Putamen (tissue), 1 donor: ENCODE results near the gene CD300C.
"Not testable (repeated sequence)": the region's sequence is repeated elsewhere in the genome, so short reads cannot be mapped to it uniquely, and the experiment has no call there.

ENCODE experiments used
- DNase-seq: peaks from one replicate; pipeline ENCODE4 v3.0.0-alpha.2; 2016; ENCODE audit warnings: low spot score

CD300C gene

DNA sequence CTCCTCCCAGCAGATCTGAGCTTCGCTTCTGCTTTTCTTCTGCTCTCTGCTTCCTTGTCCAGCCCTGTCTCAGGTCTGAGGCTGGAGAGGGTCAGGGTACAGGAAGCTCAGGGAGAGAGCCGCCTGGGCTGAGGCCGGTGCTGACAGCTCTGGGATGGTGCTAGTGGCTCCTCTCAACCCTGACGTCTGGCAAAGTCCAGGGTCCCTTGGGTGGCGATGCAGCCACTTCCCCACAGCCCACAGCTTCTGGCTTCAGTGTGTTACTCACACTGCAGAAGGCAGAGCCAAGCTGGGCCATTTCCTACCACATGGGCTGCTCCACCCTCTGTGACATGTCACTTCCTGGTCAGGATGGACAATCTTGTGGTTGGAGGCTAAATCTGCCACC is at the start of gene CD300C:
TSS of gene CD300C (minus strand) at position 273 of the 388 bp plus-strand sequence. CDS start 333 bp downstream, outside the sequence.
- no peak for DNase-seq

DNA sequence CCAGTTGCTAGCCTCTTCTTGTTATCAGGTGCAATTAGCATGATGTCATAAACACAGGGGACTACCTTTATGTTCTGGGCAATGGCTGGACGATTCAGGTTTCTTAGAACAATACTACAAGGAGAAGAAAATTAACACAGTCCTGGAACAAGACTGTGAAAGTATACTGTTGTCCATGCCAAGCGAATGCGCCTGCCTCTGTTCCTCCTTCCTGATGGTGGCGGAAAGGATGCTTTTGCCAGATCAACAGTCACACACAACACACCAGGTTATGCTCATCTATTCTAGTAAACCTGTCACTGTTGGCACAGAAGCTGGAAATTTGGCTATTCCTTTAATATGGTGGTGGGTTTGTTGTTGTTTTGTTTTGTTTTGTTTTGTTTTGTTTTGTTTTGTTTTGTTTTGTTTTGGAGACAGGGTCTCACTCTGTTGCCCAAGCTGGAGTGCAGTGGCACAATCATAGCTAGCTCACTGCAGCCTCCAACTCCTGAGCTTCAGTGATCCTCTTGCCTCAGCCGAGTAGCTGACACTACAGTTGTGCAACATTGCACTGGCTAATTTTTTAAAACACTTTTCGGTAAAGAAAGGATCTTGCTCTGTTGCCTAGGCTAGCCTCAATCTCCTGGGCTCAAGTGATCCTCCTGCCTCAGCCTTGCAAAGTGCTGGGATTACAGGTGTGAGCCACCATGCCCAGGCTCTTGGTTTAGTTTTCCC is 49.3 kb upstream of the CD300C start:
- no peak for DNase-seq

DNA sequence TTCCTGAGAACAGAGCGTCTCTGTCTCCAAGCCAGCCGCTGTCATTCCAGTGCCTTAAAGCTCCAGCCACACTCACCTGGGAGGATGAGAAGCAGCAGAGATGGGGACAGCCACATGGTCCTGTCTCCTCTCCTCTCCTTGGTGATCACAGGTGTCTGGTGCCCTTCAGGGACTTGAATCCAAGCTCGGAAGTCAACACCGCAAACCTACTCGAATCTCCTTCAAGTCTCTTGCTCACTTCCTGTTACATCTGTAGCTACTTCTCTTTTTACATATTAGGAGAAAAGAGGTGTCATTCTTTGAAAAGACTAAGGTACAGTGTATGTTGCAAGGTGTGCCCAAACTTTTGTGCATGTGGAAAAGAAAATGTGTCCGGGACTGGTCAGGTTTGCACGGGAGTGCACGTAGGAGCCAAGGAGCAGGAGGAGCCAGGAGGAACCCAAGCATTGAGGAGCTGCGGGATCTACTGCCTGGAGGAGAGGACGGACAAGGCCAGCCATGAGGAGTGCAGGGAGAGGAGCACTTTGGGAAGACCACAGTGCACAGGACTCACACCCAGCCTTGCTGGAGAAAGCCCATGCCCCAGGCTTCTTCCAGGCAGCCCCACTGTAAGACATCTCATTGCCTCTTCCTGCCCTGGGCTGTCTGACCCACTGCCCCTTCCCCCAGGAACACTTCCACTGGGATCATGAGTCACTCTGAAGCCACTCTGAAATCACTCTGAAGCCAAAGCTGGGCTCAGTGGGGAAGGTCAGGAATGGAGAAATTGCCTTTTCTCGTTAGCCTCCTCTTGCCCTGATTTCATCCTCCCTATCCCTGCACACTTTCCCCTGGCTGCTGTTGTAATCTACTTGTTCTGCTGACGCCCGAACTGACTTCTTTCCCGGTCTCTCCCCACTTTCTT is 46.4 kb upstream of the CD300C start, which contains the start of gene CD300LD:
TSS of gene CD300LD (minus strand) at position 197 of the 904 bp plus-strand sequence. CDS start at position 116, 81 bp downstream.
- DNase-seq, result no peak

DNA sequence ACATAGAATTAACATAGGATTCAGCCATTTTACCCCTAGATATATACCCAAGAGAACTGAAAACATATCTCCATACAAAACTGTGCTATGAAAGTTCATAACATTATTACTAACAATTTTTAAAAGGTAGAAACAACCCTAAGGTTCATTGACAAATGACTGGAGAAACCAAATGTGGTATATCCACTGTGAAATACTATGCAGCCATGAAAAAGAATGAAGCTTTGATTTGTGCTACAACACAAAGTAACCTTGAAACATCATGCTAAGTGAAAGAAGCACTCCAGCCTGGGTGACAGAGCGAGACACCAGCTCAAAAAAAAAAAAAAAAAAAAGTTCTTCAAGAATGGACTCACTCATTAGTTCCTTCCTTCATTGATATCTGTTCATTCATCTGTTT is 45.6 kb upstream of the CD300C start:
- DNase-seq, result no peak

DNA sequence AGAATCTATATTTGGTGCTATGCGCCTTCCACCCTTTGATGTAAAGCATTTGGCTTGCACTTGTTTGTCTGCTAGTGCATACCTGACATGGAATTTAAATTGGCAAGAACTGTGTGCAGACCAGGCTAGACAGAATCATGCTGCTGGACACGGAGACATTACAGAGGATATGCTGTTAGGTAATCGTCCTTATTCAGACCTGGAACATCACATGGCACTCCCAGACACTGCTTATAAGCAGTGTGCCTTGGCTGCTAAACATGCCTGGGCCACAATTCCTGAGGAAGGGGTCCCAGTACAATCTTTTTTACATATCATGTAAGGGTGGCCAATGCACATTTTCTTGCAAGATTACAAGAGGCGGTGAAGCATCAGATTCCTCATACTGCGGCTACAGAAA is 39.8 kb upstream of the CD300C start:
- DNase-seq, result no peak

DNA sequence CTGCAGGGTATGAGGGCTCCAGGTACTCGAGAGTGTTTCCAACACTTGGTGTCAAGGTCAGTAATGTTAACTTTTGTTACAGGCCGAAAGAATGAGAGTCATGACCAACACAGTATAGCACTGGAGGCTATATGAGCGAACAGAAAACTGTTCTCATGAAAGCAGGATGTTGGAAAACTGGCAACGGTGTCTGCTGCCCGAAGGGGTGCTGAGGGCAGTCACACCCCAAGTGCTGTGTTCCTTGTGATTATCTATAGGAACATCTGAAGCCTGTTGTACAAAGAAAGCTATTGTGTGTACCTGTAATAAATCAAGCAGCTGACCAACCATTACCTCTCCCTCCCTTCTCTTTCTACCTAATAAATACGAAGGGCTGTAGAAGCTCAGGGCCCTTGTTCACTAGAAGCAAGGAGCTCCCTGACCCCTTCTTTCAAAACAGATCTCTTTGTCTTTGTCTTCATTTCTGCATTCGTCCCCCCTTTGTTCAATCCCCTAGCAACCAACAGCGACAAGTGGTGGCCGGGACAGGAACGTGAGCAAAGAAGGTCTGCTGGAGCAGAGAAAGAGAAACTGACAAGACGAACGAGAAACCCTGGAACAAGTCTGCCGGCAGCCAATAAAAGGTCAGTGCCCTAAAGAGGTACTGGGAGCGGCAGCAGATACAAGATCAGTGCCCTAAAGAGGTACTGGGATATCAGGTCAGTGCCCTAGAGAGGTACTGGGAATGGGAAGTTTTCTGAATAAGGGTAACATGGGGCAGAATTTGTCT is 38.6 kb upstream of the CD300C start:
- no peak for DNase-seq

DNA sequence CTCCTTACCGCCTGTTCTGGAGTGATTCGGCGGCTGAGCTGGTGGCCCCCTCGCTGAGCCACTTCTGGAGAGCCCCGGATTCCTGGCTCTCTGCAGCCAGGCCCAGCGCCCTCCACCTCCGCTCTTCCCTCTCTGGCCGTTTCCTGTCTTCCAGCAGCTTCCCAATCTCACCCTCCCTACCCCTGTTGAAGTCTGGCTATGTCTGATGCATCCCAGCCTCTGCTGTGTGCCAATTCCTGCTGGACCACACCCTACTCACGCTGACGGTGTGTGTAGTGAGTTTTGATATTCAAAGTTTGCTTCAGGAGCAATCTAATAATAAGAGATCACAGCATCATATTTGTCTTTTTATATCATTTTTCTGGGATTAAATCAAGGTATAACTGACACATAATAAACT is 36.7 kb upstream of the CD300C start:
- no peak for DNase-seq

DNA sequence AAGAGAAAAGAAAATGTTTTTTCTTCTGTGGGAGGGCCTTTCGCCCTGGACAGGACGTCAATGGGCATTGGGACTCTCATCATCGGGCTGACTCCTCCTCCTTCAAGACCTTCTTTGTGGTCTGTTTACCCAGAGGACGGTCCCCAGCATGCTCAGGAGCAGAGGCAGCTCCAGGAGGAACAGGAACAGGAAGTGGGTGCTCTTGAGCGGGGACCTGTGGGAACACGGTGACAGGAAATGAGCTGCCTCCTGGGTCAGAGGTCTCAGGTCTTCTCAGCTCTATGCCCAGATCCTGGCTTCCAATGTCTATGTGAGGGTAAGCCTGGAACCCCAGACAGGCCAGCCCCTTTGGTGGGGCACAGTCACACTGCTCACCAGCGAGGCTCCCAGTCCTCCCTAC is 34.0 kb upstream of the CD300C start:
- no peak for DNase-seq

DNA sequence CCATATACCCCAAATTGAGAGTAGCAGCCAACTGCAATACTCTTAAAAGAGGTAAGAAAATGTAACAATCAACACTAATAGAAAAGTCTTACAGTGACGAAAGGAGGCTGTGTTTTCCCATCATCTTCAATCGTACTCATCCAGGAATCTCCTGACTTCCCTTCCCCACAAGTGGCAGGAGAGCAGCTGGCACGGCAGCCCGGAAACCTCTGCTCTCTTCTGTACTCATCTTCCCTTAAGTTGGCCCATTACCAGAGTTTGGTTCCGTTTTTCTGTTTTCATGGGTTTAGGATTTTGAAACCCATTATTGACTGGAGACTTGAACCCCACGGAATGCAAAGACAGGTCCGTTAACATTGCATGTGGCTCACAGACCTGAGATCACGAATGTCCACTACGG is 33.1 kb upstream of the CD300C start:
- no peak for DNase-seq

DNA sequence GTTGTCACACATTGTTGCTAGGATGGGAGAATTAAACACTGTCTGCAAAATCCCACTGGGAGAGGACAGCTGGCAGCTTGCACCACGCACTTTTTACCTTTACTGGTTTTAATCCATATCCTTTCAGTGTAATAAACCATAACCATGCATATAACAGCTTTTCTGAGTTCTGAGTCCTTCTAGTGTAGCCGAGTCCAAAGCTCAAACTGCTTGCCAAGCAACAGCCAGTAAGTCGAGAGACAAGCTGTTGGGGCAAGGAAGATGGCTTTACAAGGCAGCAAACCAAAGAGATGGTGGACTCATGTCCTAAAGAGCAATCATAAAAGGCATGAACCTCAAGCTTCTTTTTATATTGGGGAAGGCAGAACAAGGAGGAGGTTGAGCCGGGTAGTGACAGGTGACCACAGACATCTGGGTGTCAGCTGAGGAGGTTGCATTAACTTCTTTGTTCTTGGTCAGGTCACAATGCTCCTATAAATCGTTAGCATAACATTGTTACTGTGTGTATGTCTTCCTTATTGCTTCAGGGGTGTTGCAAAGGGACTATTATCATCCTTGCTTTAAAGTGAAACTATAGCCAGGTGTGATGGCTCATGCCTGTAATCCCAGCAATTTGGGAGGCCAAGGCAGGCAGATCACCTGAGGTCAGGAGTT is 28.7 kb upstream of the CD300C start:
- DNase-seq, result no peak

DNA sequence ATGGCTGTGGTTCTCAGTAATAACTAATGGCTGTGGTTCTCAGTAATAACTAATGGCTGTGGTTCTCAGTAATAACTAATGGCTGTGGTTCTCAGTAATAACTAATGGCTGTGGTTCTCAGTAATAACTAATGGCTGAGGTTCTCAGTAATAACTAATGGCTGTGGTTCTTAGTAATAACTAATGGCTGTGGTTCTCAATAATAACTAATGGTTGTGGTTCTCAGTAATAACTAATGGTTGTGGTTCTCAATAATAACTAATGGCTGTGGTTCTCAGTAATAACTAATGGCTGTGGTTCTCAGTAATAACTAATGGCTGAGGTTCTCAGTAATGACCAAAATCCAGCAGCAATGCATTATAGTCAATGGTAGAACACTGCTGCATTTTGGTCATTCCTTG is 27.7 kb upstream of the CD300C start:
- not testable (repeated sequence) for DNase-seq

DNA sequence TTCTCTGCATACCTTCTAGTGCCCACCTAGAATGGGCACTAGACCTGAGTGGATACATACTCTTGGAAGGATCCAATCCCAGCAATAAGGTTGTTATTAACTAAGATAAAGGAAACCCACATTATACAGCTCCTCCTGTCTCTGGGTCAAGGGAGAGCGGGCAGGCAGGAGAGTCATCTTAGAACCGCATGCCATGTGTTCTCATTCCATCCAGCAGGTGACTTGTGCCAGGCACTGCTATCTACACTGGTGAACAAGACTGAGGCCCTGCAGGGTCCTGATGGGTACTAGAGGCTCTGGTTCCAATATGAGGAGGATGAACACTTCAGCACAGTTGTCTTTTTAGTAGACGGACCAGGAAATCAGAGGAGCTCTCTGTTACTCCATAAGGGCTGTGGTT is 27.3 kb upstream of the CD300C start:
- DNase-seq, result no peak

DNA sequence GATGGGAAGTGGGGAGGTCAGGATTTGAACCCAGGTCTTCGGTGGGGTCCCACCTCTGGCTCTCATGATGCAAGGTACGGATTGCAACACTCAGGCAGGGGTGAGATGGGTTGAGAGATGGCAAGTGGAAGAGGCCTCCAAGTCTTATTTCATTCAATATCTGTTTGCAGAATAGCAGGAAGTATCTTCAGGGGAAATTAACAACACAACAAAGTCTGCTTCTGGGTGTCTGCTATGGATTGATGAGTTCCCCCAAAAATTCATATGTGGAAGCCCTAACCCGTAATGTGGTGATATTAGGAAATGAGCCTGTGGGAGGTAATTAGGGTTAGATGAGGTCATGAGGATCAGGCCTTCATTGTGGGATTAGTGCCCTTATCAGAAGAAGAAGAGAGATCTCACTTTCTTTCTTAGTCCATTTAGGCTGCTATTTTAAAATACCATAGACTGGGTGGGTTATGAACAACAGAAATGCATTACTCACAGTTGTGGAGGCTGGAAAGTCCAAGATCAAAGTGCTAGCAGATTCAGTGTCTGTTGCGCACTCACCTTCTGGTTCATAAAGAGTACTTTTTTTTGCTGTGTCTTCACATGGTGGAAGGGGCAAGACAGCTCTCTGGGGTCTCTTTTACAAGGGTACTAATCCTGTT is 25.8 kb upstream of the CD300C start:
- DNase-seq, result no peak

DNA sequence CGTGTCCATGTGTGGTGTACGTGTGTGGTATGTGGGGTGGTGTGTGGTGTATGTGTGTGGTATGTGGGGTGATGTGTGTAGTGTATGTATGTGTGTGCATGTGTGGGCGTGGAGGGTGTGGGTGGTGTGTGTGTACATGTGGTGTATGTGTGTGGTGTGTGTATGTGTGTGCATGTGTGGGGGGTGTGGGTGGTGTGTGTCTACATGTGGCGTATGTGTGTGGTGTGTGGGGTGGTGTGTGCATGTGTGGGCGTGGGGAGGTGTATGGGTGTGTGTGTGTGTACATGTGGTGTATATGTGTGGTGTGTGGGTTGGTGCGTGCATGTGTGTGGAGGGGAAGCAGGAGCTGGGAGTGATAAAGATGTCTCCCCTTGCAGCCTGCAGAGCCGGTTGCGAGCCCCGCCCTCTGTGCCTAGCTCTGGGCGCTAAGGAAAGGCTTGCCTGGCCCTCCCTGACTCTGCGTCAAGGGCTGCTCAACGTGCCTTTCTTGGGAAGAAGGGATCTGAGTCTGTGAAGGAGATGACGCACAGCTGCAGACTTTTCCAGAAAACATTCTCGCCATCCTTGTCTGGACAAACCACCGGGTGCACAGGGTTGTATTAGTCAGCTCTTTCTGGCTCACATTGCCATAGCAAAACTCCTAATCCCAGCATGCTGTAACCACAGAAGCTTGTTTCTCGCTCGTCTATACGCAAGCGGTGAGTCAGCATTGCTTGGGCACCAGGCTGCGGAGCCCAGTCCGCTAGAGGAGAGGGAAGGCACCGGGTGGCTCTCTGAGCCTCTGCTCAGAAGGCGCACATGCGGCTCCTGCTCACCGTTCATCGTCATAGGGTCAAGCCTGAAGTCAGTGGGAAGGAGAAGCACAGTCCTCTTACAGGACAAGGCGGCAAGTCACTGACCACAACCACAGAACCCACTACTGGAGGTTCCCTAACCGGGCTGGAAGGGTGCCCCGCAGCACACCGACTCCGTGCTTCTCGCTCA is 23.4 kb upstream of the CD300C start:
- no peak for DNase-seq

DNA sequence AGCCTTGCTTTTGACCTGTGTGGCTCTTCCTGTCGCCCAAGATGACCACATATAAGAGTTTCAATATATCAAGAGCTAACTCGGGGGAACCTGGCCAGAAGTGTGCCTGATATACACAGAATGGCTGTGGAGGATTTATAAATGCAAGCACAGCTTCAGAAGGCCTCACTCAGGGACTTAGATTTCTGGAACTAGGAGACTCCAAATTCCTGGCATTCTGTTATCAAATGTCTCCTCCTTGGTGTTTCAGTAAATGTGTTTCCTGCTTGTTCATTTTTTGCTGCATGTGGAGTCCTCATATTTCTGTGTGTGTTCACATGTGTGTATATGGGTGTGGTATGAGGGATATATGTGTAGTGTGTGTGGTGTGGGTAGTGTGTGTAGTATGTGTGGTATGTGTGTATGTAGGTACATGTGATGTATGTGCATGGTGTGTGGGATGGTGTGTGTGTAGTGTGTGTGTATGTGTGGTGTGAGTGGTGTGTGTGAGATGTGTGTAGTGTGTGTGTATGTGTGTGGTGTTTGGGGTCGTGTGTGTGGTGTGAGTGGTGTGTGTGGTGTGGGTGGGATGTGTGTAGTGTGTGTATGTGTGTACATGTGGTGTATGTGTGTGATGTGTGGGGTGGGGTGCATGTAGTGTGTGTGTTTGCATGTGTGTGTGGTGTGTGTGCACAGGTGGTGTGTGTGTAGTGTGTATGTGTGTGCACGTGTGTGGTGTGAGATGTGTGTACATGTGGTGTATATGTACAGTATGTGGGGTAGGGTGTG is 22.4 kb upstream of the CD300C start:
- no peak for DNase-seq

DNA sequence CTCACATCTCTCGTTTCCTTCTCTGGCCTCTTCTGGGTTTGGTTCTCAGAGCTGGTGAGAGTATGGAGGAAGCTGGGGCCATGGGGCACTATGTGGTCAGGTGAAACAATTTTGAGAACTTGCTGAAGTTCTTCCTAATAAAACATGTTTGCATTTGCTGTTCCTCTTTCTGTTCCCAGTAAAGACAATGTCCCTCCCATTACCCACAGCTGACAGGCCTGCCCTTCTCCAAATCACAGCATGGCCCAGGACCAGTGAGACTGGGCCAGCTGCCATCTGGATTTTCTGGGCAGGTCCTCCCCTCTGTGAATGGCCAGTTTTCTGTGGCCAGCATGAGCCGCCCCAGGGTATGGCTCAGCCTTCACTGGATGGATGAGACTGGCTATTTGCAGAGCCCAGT is 21.5 kb upstream of the CD300C start, which contains the start of gene CD300H:
TSS of gene CD300H (minus strand) at position 113 of the 400 bp plus-strand sequence.
- DNase-seq, result no peak

DNA sequence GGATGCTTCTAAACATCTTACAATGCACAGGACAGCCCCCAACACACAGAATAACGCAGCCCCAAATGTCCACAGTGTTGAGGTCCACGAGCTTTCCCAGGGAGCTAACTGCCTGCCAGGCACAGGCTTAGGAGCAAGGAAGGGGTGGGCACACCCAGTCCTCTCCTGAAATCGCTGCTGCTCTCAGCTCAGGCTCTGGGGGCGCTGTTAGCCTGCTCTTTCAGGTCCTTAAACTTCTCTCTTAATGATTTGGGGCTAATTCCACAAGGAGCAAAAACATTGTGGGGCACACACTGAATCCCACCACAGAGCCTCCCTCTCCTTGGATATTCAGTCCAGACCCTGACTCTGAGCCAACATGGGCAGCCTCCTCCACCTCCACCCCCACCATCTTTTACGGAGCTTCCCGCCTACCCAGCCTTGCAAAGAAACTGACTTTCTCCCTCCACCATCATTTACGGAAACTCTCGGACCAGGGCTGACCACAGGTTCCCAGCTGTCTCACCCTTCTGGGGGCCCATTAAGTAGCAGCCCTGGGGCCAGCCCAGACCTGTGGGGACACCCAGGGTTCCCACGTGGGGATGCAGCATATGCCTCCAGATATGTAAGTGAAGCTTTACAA is 20.3 kb upstream of the CD300C start:
- DNase-seq, result no peak

DNA sequence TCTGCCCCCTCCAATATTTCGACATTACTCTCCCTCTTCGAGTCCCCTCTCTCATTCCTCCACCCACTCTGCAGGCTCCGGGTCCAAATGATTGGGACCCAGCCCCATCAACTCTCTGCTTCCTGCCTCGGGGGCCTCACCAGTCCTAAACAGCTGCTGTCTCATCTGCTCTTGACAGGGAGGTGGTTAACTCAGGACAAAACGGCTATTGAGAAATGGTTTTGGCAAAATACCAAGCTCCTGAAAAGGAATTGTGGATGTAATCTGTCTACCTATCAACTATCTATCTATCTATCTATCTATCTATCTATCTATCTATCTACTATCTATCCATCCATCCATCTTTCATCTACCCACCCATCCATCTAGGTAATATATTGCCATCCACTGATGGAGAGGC is 19.2 kb upstream of the CD300C start:
- DNase-seq, result no peak

DNA sequence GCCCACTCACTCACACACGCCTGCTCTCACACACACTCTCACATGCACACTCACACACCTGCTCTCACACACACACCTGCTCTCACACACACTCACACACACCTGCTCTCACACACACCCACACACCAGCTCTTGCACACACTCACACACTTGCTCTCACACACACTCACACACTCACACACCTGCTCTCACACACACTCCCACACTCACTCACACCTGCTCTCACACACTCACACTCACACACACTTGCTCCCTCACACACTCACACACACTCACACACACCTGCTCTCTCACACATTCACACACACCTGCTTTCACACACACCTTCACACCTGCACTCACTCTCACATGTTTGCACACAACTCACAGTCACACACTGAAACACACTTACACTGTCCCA is 17.4 kb upstream of the CD300C start:
- DNase-seq, result no peak
